K562 (cell line): ENCODE data around the gene PACRG. TPM values are rescaled to one million over a fixed set of nuclear protein-coding genes. Genes with fewer than 3 reads are reported as not detected.

Experiments used
- C11orf30 ChIP-seq: fragments of 450-650 bp; IDR thresholded peaks from 2 replicates; pipeline ENCODE4 v1.6.1; 2016; ENCODE audit warnings: low read depth, mild to moderate bottlenecking
- MAFF ChIP-seq: IDR thresholded peaks from 2 replicates; pipeline ENCODE4 v1.6.1; 2012; ENCODE audit warnings: low read length, improper control_type of control experiment
- ZNF589 ChIP-seq: fragments of 200-800 bp; sonication (Bioruptor generic); IDR thresholded peaks from 2 replicates; pipeline ENCODE4 v1.6.1; 2016; ENCODE audit warnings: low read depth, missing genetic modification characterization, missing compliant biosample characterization
- ZNF592 ChIP-seq: fragments of 450-650 bp; IDR thresholded peaks from 2 replicates; pipeline ENCODE4 v1.6.1; 2017; ENCODE audit warnings: antibody characterized with exemption, mild to moderate bottlenecking
- polyA plus RNA-seq, 8 experiments: library from polyadenylated mRNA; depleted of rRNA in 4 of 8; stranded (reverse) in 5 of 8; unstranded in 3 of 8; fragments of >200 nt; fragmentation: Nextera tagmentation in 2 of 8; fragmentation: Illumina TruSeq in 1 of 8; extraction: Ambion mirVana in 2 of 8; extraction: Trizol in 1 of 8; gene quantifications; 2 replicates each; pipeline versions ENCODE4 v1.2.1 to v1.2.3, GENCODE V29; 2011 to 2014; ENCODE audit warnings: inconsistent platforms in 1 of 8, missing spikeins in 1 of 8
- total RNA-seq, 7 experiments: library from RNA; depleted of rRNA in 6 of 7; stranded (reverse); fragments of >200 nt in 6 of 7; fragmentation: Illumina TruSeq in 2 of 7; extraction: Trizol in 2 of 7; gene quantifications; 2 replicates each; pipeline versions ENCODE4 v1.2.1 to v1.2.3, GENCODE V29; 2011 to 2021; ENCODE audit warnings: low replicate concordance in 1 of 7
- TF ChIP-seq, protein P1 (sequence below): fragments of 200-400 bp; formaldehyde crosslinking; IDR thresholded peaks from 2 replicates; pipeline ENCODE4 v1.6.1; 2017; ENCODE audit warnings: mild to moderate bottlenecking, low read depth, low read length, moderate library complexity
- TF ChIP-seq, protein P2 (sequence below): sonication (generic); formaldehyde crosslinking; IDR thresholded peaks from 2 replicates; pipeline ENCODE4 v1.8.0; 2022; ENCODE audit warnings: missing genetic modification reagents, mild to moderate bottlenecking, moderate library complexity, borderline replicate concordance

The PACRG gene
- total and polyA plus RNA-seq, 9 of the 15 experiments (the other 6 are each of a cell fraction or from before 2014, with no cell fraction given): 0.04 TPM; not detected in 8

- TF ChIP-seq ZNF592 (no peak), C11orf30 (peak; percentile 70; the same call in 1 of the 2 replicates), MAFF (peak; percentile 77), ZNF589 (CRISPR knock-in tag) (no peak)
- TF ChIP-seq, protein P1, sequence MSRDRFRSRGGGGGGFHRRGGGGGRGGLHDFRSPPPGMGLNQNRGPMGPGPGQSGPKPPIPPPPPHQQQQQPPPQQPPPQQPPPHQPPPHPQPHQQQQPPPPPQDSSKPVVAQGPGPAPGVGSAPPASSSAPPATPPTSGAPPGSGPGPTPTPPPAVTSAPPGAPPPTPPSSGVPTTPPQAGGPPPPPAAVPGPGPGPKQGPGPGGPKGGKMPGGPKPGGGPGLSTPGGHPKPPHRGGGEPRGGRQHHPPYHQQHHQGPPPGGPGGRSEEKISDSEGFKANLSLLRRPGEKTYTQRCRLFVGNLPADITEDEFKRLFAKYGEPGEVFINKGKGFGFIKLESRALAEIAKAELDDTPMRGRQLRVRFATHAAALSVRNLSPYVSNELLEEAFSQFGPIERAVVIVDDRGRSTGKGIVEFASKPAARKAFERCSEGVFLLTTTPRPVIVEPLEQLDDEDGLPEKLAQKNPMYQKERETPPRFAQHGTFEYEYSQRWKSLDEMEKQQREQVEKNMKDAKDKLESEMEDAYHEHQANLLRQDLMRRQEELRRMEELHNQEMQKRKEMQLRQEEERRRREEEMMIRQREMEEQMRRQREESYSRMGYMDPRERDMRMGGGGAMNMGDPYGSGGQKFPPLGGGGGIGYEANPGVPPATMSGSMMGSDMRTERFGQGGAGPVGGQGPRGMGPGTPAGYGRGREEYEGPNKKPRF: no peak
- TF ChIP-seq, protein P2, sequence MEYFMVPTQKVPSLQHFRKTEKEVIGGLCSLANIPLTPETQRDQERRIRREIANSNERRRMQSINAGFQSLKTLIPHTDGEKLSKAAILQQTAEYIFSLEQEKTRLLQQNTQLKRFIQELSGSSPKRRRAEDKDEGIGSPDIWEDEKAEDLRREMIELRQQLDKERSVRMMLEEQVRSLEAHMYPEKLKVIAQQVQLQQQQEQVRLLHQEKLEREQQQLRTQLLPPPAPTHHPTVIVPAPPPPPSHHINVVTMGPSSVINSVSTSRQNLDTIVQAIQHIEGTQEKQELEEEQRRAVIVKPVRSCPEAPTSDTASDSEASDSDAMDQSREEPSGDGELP (CRISPR knock-in tag): no peak
These were observed 621.3 kb downstream of the PACRG start (continued) for GRCh38 chr6:163348789-163349680.
